GM21515 (cell line): Measurements from ENCODE around the gene THADA.

Source experiments
- ATAC-seq: cut with Tn5 transposase; IDR thresholded peaks from one replicate; pipeline ENCODE4 v1.9.1; 2021; ENCODE audit not compliant: unreplicated experiment

Gene THADA

DNA sequence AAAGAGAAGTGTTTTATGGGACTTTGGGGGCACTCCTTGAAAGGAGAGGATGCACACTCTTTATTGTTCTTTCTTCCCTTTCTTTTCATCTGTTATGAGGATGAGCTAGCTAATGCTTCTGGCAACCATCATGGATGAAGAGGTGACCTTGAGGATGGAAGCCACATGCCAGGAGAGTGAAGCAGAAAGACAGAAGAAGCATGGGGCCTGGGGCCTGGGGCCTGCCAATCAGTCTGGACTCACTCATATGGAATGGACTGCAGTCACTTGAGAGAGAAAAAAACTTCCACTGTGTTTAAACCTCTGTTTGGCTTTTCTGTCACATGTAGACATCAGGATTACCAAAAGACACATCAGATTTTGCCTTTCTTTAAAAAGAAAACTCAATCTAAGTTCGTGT, 333.6 kb downstream of the THADA start:
- ATAC-seq, result no peak

DNA sequence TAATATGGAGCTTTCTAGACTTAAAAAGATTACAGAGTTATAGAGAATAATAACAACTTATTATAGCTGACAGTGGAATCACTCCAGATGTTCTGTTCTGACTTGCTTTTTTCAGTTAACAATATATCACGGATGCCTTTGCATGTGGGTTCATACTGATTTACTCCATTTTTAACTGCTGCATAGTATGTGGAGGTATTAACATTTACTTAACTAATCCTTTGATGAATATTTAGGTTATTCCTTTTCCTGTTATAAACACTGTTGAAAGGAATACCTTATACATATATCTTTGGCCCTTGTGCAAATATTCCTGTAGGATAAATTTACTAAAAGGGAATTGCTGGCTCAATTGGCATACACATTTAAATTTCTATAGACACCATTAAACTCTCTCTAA, 336.3 kb downstream of the THADA start:
- ATAC-seq, result no peak

DNA sequence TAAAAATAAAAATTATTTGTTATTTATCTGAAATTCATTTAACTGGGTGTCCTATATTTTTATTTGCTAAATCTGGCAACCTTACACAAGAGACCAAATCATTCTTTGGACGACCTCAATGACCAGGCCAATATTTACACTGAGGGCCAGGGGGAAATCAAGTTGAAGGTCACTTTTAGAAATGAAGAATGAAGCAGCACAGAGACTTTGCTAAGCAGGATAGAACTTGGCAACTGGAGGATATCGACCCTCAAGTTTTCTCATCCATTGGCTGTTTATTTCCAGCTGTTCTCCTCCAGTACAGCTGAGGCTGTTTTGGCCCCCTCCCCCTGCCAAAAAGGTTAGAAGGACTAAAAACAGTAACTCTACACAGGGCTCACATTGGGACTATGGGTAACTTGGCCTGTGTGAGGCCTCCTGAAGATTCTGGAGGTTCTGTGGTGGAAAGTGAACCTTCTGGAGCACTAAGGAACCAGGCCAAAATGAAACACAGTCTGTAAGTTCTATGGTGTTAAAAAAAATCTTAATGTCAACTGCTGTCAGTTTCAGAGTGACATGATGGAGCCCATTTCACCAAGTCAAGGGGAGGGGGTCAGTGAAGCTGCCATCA, 337.2 kb downstream of the THADA start:
- ATAC-seq, result no peak

DNA sequence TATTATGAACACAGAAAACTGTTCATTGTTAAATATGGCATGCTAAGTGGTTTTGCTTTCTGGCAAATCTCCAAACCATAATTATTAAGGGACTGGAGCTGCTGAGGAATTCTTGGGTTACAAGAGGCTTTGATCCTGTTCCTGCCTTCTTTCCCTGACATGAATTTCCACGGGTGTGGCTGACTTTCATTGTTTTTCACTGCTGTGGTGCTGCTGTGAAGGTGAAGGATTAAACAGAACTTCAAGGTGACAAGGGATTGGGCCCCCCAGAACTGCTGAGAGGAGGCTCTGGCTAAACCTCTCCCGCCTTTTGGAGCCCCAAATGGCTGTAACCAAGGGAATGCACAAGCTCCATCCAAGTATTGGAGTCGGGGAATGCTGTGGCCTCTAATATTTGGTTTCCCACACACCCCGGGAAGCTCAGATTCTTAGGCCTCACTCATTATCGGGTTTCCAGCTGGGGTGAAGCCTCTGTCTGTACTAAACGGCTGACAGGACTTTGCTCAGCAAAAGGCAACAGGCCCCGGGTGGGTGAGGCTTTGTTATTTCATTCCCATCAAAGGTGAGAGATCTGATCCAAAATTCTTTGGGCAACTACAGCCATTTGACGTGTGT, 340.4 kb downstream of the THADA start:
- ATAC-seq, result no peak

DNA sequence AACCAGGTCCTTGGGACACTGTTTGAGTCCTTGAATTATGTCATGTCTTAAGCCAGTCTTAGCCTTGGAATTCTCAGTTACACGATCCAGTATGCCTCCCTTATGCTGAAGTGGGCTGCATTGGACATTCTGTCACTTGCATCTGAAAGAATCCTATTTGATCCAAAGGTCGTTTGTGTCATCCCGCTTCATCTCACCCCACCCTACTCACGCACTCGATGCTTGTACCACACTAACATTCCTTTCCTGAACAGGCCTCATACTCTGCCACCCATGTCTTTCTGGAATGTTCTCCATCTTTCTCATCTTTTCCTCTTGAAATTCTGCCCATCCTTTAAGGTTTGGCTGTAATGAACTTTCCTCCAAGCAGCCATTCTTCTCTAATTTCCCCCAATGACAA, 341.5 kb downstream of the THADA start:
- no peak for ATAC-seq

DNA sequence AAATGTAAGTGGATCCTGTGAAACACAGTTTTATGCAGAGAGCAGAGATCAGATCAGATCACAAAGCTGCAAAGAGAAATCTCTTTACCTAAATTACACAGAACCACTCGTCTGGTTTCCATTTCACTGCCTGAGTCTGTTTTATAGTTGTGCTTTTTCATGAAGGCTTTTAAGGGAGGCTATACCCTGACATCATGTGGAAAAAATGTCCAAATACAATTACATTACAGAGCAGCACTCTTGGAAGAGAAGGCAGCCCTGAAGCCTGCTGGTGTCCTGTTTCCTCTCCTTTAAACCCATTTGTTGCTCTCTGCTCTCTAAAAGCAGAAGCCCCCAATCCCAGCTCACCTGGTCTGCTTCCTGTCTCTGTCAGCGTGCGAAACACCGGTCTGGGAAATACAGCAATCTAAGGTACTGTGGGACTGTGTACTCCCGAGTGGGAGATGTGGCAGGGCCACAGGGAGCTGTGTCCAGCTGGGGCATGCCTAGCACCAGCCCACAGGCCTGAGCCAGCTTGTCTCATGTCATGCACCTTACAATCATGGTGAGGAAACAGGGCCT, 344.6 kb downstream of the THADA start:
- ATAC-seq, result no peak

DNA sequence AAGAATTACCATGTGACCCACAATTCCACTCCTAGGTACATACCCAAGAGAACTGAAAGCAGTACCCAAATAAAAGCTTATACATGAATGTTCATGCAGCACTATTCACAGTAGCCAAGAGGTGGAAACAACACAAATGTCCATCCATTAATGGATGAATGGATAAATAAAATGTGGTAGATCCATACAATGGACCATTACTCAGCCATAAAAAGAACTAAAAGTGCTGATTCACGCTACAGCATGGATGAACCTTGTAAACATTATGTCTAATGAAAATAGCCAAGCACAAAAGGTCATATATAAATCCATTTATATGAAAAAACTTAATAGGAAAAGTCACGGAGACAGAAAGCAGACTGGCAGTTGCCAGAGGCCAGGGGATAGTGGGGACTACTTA, 345.8 kb downstream of the THADA start:
- no peak for ATAC-seq

DNA sequence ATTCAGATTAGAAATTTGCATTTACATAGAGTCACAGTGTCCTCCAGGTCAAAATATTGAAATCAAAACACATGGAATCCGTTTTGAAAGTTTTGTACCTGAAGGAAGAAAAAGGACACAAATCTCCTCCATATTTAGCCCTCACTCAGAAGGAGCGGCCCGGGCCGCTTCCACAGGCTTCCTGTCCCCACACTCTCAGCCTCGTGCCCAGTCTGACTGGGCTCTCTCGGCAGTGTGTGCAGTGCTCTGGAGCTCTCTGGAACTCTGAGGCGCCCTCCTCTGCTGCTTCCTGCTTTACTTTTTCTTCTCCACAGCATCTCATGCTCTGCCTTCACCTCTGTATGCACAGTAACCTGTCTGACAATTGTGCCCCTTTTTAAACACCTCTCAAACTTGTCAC, 347.2 kb downstream of the THADA start:
- no peak for ATAC-seq

DNA sequence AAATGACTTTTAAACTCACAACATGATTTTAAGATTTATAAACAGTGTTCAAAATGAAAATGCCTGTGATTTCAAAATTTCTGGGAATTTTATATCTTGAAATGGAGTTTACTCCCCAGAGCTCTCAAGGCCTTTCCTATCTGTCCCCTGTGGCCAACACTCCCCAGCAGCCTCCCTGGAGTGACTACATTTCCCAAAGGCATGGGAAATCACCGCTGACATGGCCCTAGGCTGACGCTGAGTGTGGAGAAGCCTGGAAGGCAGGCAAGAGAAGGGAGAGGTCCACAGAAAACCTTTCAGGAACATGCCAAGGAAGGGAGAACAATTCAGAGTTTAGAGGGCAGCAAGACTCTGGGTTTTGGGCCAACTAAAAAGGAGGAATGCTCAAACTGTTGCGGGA, 349.2 kb downstream of the THADA start:
- ATAC-seq, result no peak

DNA sequence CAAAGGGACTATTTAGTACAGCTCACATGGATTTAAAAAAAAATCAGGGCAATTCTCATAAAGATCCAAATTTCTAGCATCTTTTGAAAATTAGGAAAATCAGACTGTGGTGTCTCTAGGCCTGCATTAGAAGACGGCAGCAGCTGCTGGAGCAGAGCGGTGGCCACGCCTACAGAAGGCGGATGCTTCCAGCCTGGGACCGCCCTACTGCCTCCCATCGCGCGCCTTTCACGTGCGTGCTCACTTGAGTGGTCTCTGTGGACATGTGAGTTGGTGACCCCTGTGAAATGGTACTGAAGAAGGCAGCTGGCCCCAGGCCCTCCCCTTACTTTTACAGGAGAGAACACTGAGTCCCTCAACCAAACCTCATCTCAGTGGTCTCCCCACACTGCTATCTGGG, 354.3 kb downstream of the THADA start:
- ATAC-seq, result no peak

DNA sequence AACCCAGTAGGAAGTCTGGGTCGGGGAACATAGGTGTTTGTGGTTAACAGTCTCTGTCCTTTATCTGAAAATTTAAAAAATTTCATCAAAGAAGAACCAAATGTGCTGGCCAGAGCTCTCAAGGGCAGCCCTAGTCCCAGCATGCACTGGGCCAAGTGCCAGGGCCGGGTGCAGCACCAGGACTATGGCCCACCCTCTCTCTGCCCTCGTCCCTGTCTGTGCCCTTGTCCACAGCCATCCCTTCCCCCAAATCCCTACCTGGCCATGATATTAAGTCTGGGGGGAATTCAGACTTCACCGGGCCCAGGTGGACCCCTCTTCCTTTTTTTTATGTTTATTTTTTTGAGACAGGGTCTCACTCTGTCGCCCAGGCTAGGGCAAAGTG, 355.1 kb downstream of the THADA start:
- no peak for ATAC-seq

DNA sequence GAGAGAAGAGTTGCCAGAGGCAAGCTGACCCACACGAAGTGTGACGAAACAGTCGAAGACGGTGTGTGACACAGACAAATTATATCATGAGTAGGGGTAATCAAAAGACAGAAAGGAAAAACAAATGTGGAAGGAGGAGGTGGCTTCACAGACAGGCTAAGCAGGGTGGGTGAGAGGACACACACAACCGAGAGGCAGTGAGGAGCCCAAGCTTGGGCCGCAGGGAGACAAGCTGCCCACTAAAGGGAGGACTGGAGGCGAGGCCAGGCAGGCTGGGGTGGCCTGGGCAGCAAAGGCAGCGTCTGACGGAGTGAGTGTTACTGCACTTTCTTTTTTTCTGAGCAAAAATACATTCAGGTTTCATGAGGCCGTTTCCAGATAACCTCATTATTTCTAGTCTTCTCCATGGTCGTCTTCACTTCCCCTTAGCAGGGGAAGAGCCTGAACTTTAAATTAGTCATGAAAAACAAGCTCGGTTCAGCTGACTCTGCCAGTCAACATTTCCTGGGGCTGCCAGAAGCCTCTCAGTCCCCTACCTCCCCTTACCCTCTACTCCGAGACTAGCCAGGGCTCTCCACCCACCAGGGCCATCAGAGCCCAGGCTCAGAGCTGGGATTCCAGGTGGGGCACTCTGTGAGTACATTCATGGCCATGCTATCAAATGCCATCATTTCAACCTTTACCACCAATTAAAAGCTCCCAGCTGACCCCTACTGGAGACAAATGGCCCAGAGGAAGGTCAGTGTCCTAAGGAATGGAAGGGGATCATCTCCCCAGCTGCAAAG, 355.7 kb downstream of the THADA start:
- ATAC-seq, result peak; percentile 53

DNA sequence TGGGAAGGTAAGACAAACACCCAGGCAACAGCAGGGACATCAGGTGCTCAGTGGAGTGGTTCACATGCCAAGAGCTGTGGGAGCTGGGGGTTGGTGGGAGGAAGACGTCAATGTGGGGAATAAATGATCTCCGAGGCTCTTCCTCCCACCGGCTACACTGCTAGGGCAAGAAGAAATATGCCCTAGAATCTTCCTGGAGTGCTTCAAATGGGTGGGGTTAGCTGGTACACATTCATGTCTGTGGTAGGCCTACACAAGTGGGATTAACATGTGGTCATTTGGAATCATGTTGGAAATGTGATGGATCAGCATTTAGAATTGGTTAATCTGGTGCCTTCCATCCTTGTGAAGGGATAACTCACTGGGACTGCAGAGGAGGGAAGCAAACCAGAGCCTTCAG, 357.0 kb downstream of the THADA start:
- no peak for ATAC-seq

DNA sequence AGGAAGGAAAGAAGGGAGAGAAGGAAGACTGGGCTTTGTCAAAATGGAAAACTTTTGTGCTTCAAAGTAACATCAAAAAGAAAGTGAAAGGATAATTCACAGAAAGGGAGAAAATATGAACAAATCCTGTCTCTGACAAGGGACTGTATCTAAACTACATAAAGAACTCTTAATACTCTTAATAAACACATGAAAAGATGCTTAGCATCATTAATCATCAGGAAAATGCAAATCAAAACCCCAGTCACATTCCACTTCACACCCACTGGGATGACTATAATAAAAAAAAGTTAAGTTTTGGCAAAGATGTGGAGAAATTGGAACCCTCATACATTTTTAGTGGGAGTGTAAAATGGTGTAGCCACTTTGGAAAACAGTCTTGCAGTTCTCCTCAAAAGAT, 357.7 kb downstream of the THADA start:
- ATAC-seq, result no peak

DNA sequence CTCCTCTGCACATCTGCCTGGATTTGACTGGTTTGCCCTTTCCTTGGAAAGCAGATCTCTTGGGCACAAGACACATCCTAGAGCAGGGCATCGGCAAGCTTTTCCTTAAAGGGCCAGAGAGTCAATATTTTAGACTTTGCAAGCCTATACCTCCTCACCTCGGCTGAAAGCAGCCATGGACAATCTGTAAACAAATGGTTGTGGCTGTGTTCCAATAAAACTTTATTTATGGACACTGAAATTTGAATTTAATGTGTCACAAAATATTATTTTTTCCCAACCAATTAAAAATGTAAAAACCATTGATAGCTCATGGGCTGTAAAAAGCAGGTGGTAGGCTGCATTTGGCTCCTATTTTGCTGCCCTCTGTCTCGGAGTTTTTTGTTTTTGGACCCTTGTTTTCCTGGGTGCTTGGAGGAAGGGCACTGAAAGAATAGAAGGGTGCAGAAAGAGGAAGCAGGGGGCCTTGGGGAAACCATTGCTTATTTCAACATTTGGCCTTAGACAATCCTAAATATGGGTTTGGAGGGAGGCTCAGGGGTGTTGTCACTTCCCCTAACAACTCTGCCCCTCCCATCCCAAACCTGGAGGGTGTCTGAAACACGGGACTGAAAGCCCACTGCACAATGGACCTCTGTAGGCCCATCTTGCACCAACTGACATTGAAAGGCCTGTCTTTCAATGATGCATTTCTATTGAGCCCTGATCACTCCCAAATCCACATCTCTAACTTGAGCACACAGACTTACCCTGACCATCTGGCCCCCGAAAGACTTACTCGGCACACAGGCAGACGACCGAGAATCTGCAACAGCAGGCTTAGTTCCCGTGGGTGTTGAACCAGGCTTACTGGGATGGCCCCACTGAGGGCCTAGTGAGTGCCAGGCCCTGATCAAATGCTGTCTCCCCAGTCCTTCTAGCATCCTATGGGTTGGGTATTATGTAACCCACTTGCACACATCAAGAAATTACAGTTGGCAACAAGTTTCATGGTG, 362.3 kb downstream of the THADA start:
- no peak for ATAC-seq

DNA sequence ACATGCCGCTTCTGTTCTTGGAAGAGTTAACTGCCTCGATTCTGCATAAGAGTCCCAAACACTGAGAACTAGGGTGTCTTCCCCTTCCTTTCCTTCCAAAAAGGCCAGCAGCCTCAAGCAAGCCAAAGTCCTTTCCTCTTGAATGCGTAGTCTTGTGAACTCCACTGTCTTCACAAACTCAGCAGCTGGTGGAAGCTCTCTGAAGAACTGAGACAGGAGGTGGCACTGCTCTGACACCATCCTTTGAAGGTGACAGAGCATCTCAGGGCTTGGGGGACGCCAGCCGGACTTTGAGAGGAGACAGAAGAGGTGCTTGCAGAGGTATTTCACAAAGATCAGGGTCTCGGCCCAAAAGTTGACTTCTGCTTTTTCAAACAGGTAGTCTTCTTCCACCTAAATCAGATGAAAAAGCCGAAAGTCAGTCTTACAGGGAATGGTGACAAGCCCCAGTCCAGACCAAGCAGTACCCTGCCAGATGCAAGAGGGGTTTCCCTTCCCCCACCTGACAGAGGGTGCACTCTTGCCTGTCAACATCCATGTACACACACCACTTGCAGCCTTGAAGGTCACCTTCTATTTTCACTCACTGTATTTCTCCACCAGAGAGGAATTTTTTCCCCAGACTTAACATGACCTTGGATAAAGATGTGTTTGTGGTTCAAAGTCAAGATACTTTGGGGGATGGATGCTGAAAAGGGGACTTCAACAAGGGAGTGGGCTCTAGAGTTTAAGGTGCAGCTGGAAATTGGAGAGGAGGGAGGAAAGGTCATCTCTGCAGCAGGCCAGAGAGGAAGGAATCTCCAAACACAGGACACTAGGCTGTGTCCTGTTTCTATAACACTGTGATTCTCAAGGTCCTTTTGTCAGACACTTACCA, 364.6 kb downstream of the THADA start:
- no peak for ATAC-seq

DNA sequence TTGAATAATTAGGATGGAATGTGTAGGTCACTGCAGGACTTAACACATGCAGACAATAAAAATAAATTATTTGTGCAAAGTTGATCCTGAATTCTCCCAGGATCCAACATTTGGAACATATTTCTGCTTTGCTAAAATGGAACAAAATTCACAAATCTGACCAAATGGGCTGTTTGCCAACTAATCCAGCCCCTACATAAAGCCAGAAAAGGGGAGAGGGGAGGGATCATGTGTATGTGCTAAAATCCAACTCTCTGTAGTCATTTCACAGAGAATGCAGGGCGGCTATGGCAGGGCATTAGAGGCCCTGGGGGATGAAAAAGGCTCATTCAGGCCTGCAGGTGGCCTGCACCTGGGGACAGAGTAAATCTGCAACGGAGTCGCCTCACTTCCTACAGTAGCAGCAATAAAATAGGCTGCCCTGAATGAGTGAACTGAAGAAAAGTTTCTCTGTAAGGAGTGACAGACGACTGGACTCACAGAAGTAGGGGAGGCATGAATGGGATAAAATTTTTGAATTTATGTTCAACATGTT, 365.4 kb downstream of the THADA start:
- no peak for ATAC-seq

DNA sequence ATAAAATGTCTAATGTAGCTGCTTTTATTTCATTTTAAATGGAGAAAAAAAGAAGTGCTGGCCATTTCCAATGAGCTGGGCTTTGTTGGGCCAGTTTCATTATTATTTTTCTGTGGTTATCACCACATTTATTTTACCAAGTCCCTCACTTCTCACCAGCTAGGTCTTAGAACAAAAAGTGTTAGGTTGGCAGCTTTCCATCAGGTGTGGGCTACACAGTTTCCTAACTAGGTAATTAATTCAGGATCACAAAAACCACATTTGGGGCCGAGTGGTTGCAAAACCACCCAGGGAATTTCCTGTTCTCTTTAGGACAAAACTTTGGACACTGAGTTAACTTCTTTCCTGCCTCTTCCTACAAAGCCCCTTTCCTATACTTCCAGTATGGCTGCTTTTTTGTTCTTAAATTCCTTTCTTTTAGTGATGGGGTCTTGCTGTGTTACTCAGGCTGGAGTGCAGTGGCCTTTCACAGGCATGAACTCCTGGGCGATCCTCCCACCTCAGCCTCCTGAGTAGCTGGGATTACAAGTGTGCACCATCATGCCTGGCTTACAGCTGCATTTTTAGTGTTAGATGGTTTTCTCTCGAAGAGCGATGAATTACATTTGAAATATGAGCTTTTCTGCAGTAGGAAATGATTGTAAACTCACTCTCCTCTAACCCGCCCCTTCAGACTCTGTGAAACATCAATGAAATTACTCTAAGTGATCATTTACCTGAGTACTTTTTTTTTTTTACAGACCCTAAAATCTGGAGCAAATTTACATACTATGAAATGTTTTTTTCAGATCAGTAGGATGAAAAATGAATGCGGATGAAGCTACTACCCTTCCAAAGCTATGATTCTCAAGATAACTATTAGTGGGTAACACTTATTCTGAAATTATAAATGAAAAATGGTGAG, 366.8 kb downstream of the THADA start:
- no peak for ATAC-seq

DNA sequence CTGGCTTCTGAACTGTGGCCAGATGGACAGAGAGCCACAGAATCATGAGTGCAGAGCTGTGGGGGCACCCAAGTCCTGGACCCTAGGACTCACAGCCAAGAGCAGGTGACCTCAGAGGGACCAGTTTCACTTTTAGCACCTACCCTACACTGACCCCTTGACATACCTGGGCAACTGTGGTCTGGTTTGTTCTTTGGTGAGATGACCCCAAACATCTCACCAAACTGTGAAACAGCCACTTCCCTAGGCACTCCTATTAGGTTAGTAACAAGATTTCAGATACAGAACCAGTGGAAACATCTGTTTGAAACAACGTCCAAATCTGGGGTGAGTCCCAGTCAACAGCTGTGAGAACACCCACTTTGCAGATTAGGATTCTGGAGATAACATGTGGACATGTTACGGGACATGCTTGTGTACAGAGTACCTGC, 367.5 kb downstream of the THADA start:
- ATAC-seq, result no peak
